ENCODE measurements around the gene MIEF2.

DNA sequence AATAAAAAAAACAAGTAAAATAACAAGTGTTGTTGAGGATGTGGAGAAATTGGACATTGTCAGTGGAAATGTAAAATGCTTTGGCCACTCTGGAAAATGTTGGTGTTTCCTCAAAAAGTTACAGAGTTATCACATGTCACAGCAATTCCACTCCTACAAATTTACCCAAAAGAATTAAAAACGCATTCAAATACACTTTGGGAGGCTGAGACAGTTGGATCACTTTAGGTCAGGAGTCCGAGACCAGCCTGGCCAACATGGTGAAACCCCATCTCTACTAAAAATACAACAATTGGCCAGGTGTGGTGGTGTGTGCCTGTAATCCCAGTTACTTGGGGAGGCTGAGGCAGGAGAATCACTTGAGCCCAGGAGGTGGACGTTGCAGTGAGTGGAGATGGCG lies 48.7 kb downstream of the MIEF2 start:
- TF ChIP-seq CTCF (IDR thresholded peaks at IDR 0.05) (no peak), POLR2A (IDR thresholded peaks at IDR 0.05; ENCODE audit: low read length) (no peak), NR3C1 (IDR thresholded peaks at IDR 0.05) (no peak), RNF2 (IDR thresholded peaks at IDR 0.05; ENCODE audit: borderline replicate concordance, low read depth) (no peak), MAFK (IDR thresholded peaks at IDR 0.05; ENCODE audit: partially characterized antibody) (no peak), NFE2L2 (conservative IDR thresholded peaks at IDR 0.05; ENCODE audit: low read length) (no peak), JUNB (IDR thresholded peaks at IDR 0.05) (no peak)

Data from A549 (cell line).